ENCODE results near the gene ADAMTS18.
A peak's percentile ranks its signal among the peaks of the same experiment; 100 is the strongest.

Gene ADAMTS18

GRCh38 chr16:77310877-77311276 is 124.0 kb downstream of the ADAMTS18 start:
- no peak overlapping the region for H3K4me3 ChIP-seq (ENCODE audit: control insufficient read depth, low read depth, low read length)
- no peak for TF ChIP-seq CTCF (IDR thresholded peaks at IDR 0.05; ENCODE audit: control insufficient read depth, insufficient read depth, low read depth, low read length, missing control alignments)
- DNase-seq (ENCODE audit: low read depth), result no peak

- peak; percentile 47 for DNase-seq (ENCODE audit: low read depth)
Observed at GRCh38 chr16:77308163-77308561, 126.7 kb downstream of the ADAMTS18 start.

GRCh38 chr16:77307426-77308162 is 127.2 kb downstream of the ADAMTS18 start:
- TF ChIP-seq CTCF (IDR thresholded peaks at IDR 0.05; ENCODE audit: control insufficient read depth, insufficient read depth, low read depth, low read length, missing control alignments), result no peak
- no peak overlapping the region for H3K4me3 ChIP-seq (ENCODE audit: control insufficient read depth, low read depth, low read length)
- DNase-seq (ENCODE audit: low read depth), result no peak

More at GRCh38 chr16:77308163-77308561, 126.7 kb downstream of the ADAMTS18 start:
- no peak overlapping the region for H3K4me3 ChIP-seq (ENCODE audit: control insufficient read depth, low read depth, low read length)
- TF ChIP-seq CTCF (IDR thresholded peaks at IDR 0.05; ENCODE audit: control insufficient read depth, insufficient read depth, low read depth, low read length, missing control alignments), result no peak

- no peak overlapping the region for H3K4me3 ChIP-seq (ENCODE audit: control insufficient read depth, low read depth, low read length)
- DNase-seq (ENCODE audit: low read depth), result no peak
- no peak for TF ChIP-seq CTCF (IDR thresholded peaks at IDR 0.05; ENCODE audit: control insufficient read depth, insufficient read depth, low read depth, low read length, missing control alignments)
Observed at GRCh38 chr16:77306075-77306474, 128.8 kb downstream of the ADAMTS18 start.

GRCh38 chr16:77304877-77305276 is 130.0 kb downstream of the ADAMTS18 start:
- DNase-seq (ENCODE audit: low read depth), result no peak
- TF ChIP-seq CTCF (IDR thresholded peaks at IDR 0.05; ENCODE audit: control insufficient read depth, insufficient read depth, low read depth, low read length, missing control alignments), result no peak
- H3K4me3 ChIP-seq (ENCODE audit: control insufficient read depth, low read depth, low read length), result no peak overlapping the region

GRCh38 chr16:77304134-77304533 is 130.7 kb downstream of the ADAMTS18 start:
- DNase-seq (ENCODE audit: low read depth), result no peak
- TF ChIP-seq CTCF (IDR thresholded peaks at IDR 0.05; ENCODE audit: control insufficient read depth, insufficient read depth, low read depth, low read length, missing control alignments), result no peak
- no peak overlapping the region for H3K4me3 ChIP-seq (ENCODE audit: control insufficient read depth, low read depth, low read length)

Data from AG09309 (cell line).